Lower leg skin (tissue), 4 donors: ENCODE data around the gene TADA2B. TPM values are rescaled to one million over a fixed set of nuclear protein-coding genes. Genes with fewer than 3 reads are reported as not detected.

Experiments
- DNase-seq, 2 donors: peaks; one replicate each; pipeline ENCODE4 v3.0.0-alpha.2; 2019; ENCODE audit warnings: low spot score in 2 of 2
- H3K4me3 ChIP-seq: fragments of 200-600 bp; sonication (generic); 2 replicates; pipeline ENCODE4 v1.5.1; 2017; ENCODE audit warnings: mild to moderate bottlenecking, low read depth; ENCODE audit not compliant: poor library complexity, severe bottlenecking
- POLR2A ChIP-seq, 2 donors: fragments of 450-650 bp; IDR thresholded peaks; one replicate each; pipeline ENCODE4 v1.6.1; 2016 to 2017; ENCODE audit warnings: antibody characterized with exemption in 2 of 2, mild to moderate bottlenecking in 1 of 2, moderate library complexity in 1 of 2
- WGBS, 2 donors: methylation state at CpG; one replicate each; pipeline ENCODE4 v1.1.5; 2018; 5-methylcytosine and 5-hydroxymethylcytosine counted together
- intact Hi-C: fragments of 100-400 bp; cut with DNase I; formaldehyde crosslinking; loops from one replicate; pipeline ENCODE4 v1.15.0; 2023; ENCODE audit warnings: low total_unique reads
- total RNA-seq, 4 donors: library from RNA; depleted of rRNA; stranded (reverse); fragments of >200 nt; gene quantifications; one replicate each; pipeline ENCODE4 v1.1.0, GENCODE V29; 2016
- TF ChIP-seq, protein P1 (sequence below), 3 donors: fragments of 450-650 bp; IDR thresholded peaks; one replicate each; pipeline ENCODE4 v1.5.1; 2016; ENCODE audit warnings: antibody characterized with exemption in 3 of 3, mild to moderate bottlenecking in 3 of 3, moderate library complexity in 2 of 3

TADA2B gene
- total RNA-seq, 4 donors from 2014 or later, result 26.2 to 30.0 (median 27.2) TPM

DNA sequence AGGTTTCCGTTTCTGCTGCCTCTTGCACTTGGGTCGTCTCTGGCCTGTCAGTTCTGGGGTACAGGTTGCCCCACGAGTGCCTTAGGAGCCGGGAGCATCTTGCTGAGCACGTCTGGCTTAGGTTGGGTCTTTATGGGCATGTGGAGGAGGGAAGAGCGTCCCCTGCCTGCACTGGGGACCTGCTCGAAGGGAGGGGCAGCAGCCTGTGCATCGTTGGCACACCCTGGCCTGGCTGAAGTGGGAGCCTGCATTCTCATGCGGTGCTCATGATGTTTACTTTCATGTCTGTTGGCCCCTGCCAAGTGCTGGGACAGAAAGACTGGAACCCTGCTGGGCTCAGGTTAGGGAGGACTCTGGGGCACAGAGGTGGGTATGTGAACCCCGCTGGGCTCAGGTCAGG, 23.8 kb upstream of the TADA2B start:
- no peak overlapping the region for H3K4me3 ChIP-seq
- intact Hi-C loops, result no loop called here
- no peak for TF ChIP-seq POLR2A (IDR thresholded peaks at IDR 0.05)
- TF ChIP-seq, protein P1, sequence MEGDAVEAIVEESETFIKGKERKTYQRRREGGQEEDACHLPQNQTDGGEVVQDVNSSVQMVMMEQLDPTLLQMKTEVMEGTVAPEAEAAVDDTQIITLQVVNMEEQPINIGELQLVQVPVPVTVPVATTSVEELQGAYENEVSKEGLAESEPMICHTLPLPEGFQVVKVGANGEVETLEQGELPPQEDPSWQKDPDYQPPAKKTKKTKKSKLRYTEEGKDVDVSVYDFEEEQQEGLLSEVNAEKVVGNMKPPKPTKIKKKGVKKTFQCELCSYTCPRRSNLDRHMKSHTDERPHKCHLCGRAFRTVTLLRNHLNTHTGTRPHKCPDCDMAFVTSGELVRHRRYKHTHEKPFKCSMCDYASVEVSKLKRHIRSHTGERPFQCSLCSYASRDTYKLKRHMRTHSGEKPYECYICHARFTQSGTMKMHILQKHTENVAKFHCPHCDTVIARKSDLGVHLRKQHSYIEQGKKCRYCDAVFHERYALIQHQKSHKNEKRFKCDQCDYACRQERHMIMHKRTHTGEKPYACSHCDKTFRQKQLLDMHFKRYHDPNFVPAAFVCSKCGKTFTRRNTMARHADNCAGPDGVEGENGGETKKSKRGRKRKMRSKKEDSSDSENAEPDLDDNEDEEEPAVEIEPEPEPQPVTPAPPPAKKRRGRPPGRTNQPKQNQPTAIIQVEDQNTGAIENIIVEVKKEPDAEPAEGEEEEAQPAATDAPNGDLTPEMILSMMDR (IDR thresholded peaks at IDR 0.05), result no peak
- no peak for DNase-seq
- 92 to 94% methylated on average over 10 of the region's 10 CpGs for WGBS, 2 donors

DNA sequence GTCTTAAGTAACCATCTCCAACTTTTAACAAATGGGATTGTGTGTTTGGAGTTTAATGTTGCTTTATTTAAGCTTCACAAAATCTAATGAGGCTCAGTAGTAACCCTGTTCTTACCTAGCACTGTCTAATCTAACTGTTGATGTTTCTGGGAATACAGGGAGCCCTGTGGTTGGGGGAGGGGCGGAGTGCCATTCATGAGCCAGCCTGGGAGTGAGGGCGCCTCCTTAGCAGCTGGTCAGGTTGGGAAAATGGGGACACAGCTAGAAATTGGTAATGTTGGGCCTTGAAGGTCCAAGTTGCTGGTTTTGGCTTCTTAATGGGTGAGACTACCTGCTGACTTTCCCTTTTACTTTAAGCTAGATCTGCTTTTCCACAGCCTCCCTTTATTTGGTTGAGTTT, 22.9 kb upstream of the TADA2B start:
- H3K4me3 ChIP-seq, result no peak overlapping the region
- intact Hi-C loops, result no loop called here
- no peak for DNase-seq
- WGBS, 2 donors, result 92 to 100% methylated on average over 2 of the region's 2 CpGs
- no peak for TF ChIP-seq POLR2A (IDR thresholded peaks at IDR 0.05)

DNA sequence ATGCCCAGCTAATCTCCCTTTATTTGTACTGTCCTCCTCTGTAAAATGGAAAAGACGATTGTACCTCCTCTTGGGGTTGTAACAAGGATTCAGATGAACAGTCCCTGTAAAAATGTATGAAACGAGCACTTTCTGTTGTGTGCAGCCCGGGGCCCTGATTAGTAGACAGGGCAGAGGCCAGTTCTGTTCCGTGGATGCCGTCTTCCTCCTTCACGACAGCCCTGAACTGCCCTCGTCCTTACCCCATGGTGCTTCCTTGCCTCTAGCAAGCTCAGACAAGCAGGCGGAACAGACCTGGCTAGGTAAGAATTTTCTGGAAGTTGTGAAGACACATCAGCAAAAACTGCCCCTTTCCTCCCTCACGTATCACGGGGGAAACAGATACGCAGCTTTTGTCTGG, 22.3 kb upstream of the TADA2B start:
- intact Hi-C loops, result no loop called here
- WGBS, 2 donors, result 89 to 90% methylated on average over 11 of the region's 11 CpGs
- H3K4me3 ChIP-seq, result no peak overlapping the region

DNA sequence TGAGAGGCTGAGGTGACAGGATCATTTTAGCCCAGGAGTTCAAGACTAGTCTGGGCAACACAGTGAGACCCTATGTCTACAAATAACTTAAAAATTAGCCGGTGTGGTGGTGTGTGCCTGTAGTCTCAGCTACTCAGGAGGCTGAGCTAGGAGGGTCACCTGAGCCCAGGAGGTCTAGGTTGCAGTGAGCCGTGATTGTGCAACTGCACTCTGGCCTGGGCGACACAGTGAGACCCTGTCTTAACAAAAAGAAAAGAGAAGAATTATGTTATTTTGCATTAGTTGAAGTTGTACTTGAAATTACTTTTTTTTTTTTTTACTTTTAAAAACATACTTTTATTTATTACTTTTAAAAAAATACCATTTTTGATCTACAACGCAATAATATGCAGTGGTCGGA, 21.8 kb upstream of the TADA2B start:
- 74 to 76% methylated on average over 5 of the region's 5 CpGs for WGBS, 2 donors
- intact Hi-C loops, result no loop called here
- TF ChIP-seq POLR2A (IDR thresholded peaks at IDR 0.05), result no peak
- TF ChIP-seq, protein P1 (IDR thresholded peaks at IDR 0.05), result no peak
- no peak for DNase-seq
- no peak overlapping the region for H3K4me3 ChIP-seq

More for the DNA sequence above, 22.3 kb upstream of the TADA2B start:
- no peak for DNase-seq
- TF ChIP-seq POLR2A (IDR thresholded peaks at IDR 0.05), result no peak
- TF ChIP-seq, protein P1 (IDR thresholded peaks at IDR 0.05), result no peak

DNA sequence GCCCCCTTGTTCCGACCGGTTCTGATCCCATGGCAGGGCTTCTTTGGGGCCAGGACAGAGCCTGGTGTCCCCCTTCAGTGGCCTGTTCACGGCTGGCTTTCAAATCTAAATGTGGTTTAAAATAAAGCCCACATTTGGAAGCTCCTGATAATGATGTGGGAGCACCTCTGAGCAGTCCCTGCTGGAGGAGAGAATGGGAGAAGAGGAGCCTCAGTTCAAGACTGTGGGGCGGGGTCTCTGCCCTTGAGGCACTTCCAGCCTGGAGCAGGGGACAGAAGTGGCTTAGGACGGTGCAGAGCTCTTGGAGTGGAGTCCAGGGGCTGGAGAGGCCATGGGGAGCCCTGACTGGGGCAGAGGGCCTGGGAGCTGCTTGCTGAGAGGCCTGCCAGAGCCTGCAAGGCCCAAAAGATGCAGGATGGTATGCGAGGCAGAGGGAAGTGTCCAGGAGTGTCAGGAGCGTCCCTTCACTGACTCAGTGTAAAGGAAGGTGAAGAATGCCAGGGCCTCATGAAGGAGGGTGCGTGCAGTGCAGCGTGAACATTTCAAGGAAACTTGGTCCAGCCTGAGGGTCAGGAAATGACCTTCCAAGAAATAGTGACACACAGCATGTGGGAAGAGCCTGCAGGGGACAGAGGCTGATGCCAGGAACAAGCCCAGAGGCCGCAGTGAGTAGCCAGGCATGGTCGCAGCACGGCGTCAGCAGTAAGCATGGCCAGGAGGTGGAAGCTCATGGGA, 21.1 kb upstream of the TADA2B start:
- no peak overlapping the region for H3K4me3 ChIP-seq
- intact Hi-C loops, result no loop called here
- TF ChIP-seq, protein P1 (IDR thresholded peaks at IDR 0.05), result no peak
- TF ChIP-seq POLR2A (IDR thresholded peaks at IDR 0.05), result no peak
- no peak for DNase-seq
- 77 to 84% methylated on average over 13 of the region's 13 CpGs for WGBS, 2 donors

DNA sequence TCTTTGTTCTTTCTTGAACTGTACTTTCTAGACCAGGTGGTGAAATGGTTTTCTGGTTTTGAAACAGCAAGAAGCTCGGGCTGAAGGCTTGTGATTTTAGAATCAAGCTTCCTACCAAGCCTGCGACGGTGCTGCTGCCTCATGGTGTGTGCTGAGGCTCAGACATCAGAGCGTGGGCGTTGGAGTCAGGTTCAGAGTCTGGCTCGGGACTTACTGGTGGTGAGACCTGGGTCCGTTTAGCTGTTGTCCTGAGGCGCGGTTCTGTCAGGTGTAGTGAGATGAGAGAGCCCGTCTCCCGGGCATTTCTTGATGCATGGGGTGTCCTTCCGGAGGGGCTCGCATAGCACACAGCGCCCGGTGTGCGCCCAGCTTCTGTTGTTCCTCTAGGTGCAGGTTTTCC, 19.7 kb upstream of the TADA2B start:
- H3K4me3 ChIP-seq, result no peak overlapping the region
- TF ChIP-seq, protein P1 (IDR thresholded peaks at IDR 0.05), result no peak
- no peak for TF ChIP-seq POLR2A (IDR thresholded peaks at IDR 0.05)
- DNase-seq, result no peak
- intact Hi-C loops, result no loop called here
- 90 to 91% methylated on average over 16 of the region's 16 CpGs for WGBS, 2 donors
